Measurements from ENCODE around the gene ALDOB. TPM values are rescaled to one million over a fixed set of nuclear protein-coding genes. Genes with fewer than 3 reads are reported as not detected.

The ALDOB gene
- total RNA-seq, 1 experiment from 2014 or later = 1.2 TPM

DNA sequence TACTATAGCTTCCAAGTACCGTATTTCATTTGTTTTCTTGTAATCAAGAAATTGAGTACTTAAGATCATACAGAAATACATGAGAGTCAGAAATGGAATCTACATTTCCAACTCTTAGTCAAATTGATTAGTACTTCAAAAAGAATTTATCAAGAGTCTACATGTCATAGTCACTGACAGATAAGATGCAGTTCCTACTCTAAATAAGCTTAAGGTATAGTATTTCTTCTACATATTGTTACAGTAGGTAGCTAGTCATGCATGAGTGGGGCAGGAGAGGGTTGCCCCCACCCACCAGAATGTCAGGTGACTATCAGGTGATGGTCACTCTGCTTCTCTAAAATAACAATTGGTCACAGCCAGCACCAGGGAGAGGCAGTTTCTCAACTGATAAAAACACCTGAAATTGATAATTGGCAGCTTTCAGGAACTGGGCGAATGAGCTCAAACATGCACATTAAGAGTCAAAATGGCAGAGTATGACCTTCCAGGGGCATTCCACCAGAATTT lies 53.7 kb downstream of the ALDOB start:
- Histone ChIP-seq H3K27me3 (ENCODE audit: insufficient read depth, low read length) (no peaks in the 10 kb centered on the region), H3K36me3 (ENCODE audit: control insufficient read depth in 1 of 2, insufficient read depth in 2 of 2, low read length in 2 of 2) (no peaks in the 10 kb centered on the region), H4K20me1 (ENCODE audit: insufficient read depth) (no peaks in the 10 kb centered on the region), H3K79me2 (ENCODE audit: insufficient read depth, low read length) (no peaks in the 10 kb centered on the region), H3K4me1 (ENCODE audit: control insufficient read depth in 1 of 2, insufficient read depth in 2 of 2, low read length in 2 of 2) (no peaks in the 10 kb centered on the region), H2AFZ (ENCODE audit: low read depth, low read length, poor library complexity, severe bottlenecking) (no peak overlapping the region), H3K4me3 (replicated peaks in 1 of 2; ENCODE audit: low read depth in 1 of 2, low read length in 2 of 2) (no peak overlapping the region), H3K9ac (ENCODE audit: low read length) (no peak overlapping the region), H3K9me2 (ENCODE audit: insufficient read depth) (no peaks in the 10 kb centered on the region), H3K4me2 (ENCODE audit: low read length) (no peak overlapping the region), H3K27ac (ENCODE audit: low read depth, low read length) (no peak overlapping the region), H3K9me3 (ENCODE audit: control insufficient read depth in 1 of 2, insufficient read depth in 1 of 2, low read depth in 1 of 2, low read length in 2 of 2) (no peaks in the 10 kb centered on the region)
- no peak for ATAC-seq
- ChIA-PET POLR2A (no interaction called here), CTCF (no interaction called here), RAD21 (ENCODE audit: low non-redundant PET in 1 of 2, low total read pairs in 2 of 2, uncharacterized antibody in 2 of 2, unreplicated experiment in 2 of 2) (no interaction called here)
- TF ChIP-seq SP1 (IDR thresholded peaks at IDR 0.05; ENCODE audit: low read depth) (no peak), ZFX (IDR thresholded peaks at IDR 0.05) (no peak), TCF7L2 (IDR thresholded peaks at IDR 0.05; ENCODE audit: borderline replicate concordance, extremely low read depth, insufficient read depth, insufficient read length) (no peak), RAD21 (IDR thresholded peaks at IDR 0.05; ENCODE audit: low read depth) (no peak), SIN3A (IDR thresholded peaks at IDR 0.05; ENCODE audit: low read depth) (no peak), ZNF274 (IDR thresholded peaks at IDR 0.05; ENCODE audit: low read depth, low read length) (no peak), EZH2 (IDR thresholded peaks at IDR 0.05) (no peak), EGR1 (IDR thresholded peaks at IDR 0.05; ENCODE audit: low read depth) (no peak), ZBTB33 (IDR thresholded peaks at IDR 0.05; ENCODE audit: extremely low read depth, insufficient replicate concordance, low read length) (no peak), CEBPB (IDR thresholded peaks at IDR 0.05; ENCODE audit: low read depth) (no peak), YY1 (IDR thresholded peaks at IDR 0.05; ENCODE audit: extremely low read depth, insufficient replicate concordance, low read depth, low read length) (no peak), JUND (IDR thresholded peaks at IDR 0.05) (no peak)
- TF ChIP-seq, protein P1, sequence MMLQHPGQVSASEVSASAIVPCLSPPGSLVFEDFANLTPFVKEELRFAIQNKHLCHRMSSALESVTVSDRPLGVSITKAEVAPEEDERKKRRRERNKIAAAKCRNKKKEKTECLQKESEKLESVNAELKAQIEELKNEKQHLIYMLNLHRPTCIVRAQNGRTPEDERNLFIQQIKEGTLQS (IDR thresholded peaks at IDR 0.05) = no peak
- TF ChIP-seq, protein P2, sequence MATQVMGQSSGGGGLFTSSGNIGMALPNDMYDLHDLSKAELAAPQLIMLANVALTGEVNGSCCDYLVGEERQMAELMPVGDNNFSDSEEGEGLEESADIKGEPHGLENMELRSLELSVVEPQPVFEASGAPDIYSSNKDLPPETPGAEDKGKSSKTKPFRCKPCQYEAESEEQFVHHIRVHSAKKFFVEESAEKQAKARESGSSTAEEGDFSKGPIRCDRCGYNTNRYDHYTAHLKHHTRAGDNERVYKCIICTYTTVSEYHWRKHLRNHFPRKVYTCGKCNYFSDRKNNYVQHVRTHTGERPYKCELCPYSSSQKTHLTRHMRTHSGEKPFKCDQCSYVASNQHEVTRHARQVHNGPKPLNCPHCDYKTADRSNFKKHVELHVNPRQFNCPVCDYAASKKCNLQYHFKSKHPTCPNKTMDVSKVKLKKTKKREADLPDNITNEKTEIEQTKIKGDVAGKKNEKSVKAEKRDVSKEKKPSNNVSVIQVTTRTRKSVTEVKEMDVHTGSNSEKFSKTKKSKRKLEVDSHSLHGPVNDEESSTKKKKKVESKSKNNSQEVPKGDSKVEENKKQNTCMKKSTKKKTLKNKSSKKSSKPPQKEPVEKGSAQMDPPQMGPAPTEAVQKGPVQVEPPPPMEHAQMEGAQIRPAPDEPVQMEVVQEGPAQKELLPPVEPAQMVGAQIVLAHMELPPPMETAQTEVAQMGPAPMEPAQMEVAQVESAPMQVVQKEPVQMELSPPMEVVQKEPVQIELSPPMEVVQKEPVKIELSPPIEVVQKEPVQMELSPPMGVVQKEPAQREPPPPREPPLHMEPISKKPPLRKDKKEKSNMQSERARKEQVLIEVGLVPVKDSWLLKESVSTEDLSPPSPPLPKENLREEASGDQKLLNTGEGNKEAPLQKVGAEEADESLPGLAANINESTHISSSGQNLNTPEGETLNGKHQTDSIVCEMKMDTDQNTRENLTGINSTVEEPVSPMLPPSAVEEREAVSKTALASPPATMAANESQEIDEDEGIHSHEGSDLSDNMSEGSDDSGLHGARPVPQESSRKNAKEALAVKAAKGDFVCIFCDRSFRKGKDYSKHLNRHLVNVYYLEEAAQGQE (IDR thresholded peaks at IDR 0.05; ENCODE audit: low read depth) = no peak
- intact Hi-C loops (cut with micrococcal nuclease) = no loop called here
- no TSS peak for BruUV-seq (replicated peaks)
- DNase-seq (ENCODE audit: low read depth, low spot score) = no peak
